ENCODE results near the gene CYP27A1. TPM values are rescaled to one million over a fixed set of nuclear protein-coding genes. Genes with fewer than 3 reads are reported as not detected.
"Not testable (repeated sequence)": the region's sequence is repeated elsewhere in the genome, so short reads cannot be mapped to it uniquely, and the experiment has no call there.

Gene CYP27A1
- total RNA-seq, 1 experiment from 2014 or later: 1.2 TPM

- Histone ChIP-seq H3K36me3 (ENCODE audit: insufficient read depth, low read length, poor library complexity, severe bottlenecking) (peaks cover 38% of the 10 kb centered on the region), H3K27me3 (replicated peaks; ENCODE audit: insufficient read depth, low read depth, low read length, poor library complexity) (no peaks in the 10 kb centered on the region), H3K27ac (ENCODE audit: low read depth, low read length, poor library complexity, severe bottlenecking) (no peak overlapping the region), H3K4me3 (ENCODE audit: low read depth, low read length, poor library complexity, severe bottlenecking) (no peak overlapping the region), H3K9me3 (ENCODE audit: low read depth, low read length, poor library complexity, severe bottlenecking) (no peaks in the 10 kb centered on the region), H3K4me1 (ENCODE audit: insufficient read depth, low read length, poor library complexity, severe bottlenecking) (no peaks in the 10 kb centered on the region)
- POLR2A ChIA-PET (ENCODE audit: low non-redundant PET): no interaction called here
- intact Hi-C loops (cut with micrococcal nuclease; ENCODE audit: unreplicated experiment): no loop called here
- CTCF ChIA-PET: no interaction called here
- TF ChIP-seq, protein P1, sequence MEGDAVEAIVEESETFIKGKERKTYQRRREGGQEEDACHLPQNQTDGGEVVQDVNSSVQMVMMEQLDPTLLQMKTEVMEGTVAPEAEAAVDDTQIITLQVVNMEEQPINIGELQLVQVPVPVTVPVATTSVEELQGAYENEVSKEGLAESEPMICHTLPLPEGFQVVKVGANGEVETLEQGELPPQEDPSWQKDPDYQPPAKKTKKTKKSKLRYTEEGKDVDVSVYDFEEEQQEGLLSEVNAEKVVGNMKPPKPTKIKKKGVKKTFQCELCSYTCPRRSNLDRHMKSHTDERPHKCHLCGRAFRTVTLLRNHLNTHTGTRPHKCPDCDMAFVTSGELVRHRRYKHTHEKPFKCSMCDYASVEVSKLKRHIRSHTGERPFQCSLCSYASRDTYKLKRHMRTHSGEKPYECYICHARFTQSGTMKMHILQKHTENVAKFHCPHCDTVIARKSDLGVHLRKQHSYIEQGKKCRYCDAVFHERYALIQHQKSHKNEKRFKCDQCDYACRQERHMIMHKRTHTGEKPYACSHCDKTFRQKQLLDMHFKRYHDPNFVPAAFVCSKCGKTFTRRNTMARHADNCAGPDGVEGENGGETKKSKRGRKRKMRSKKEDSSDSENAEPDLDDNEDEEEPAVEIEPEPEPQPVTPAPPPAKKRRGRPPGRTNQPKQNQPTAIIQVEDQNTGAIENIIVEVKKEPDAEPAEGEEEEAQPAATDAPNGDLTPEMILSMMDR (conservative IDR thresholded peaks at IDR 0.05; ENCODE audit: low read depth, low read length): no peak
- no peak for TF ChIP-seq EZH2 (IDR thresholded peaks at IDR 0.05; ENCODE audit: borderline replicate concordance, low read depth, low read length, poor library complexity, severe bottlenecking)
- BruUV-seq (replicated peaks): no TSS peak
- DNase-seq (ENCODE audit: low spot score): no peak
Observed at GRCh38 chr2:218755567-218756404, 26.2 kb upstream of the CYP27A1 start.

DNA sequence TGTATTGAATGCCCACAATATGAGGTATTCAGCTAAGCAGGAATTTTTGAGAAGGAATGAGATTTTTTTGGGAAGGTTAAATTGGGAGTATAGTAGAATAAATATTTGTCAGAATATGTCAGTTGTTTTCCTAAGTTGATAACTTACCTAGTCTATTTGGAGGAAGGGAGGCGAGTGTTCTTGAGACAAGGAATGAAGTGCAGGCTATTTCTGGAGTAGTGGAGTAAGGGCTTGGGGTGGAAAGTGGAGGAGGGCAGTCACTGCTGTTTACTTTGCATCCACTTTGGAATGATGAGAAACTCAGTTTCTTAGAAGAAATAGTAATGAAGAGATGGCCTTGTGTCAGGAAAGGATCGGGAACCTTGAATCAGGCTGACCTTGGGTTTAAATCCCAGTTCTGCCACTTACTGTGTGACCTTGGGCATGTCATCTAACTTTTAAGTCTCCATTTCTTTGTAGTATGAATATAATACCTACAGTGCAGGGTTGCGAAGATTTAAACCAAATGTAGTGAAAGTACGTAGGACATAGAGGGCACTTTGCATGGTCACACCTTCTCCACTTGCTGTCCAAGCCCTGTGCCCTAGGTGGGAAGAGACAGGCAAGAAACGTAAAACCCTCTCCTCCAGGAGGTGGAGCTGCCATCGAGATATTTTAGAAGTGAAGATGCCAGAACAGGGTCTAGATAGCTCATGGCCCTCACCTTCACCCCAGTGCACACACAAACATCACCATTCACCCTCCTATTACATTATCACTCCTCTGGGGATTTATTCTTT is 25.2 kb upstream of the CYP27A1 start:
- no peaks in the 10 kb centered on the region for H3K9me3 ChIP-seq (ENCODE audit: low read depth, low read length, poor library complexity, severe bottlenecking)
- TF ChIP-seq, protein P1 (conservative IDR thresholded peaks at IDR 0.05; ENCODE audit: low read depth, low read length): no peak
- TF ChIP-seq EZH2 (IDR thresholded peaks at IDR 0.05; ENCODE audit: borderline replicate concordance, low read depth, low read length, poor library complexity, severe bottlenecking): no peak
- no peak overlapping the region for H3K4me3 ChIP-seq (ENCODE audit: low read depth, low read length, poor library complexity, severe bottlenecking)
- ChIA-PET CTCF (interaction anchor here (1.0 kb wide), 1 partner anchor 91 kb away, joined by 3 read pairs; no protein-coding TSS in a partner anchor), POLR2A (ENCODE audit: low non-redundant PET) (no interaction called here)
- H3K4me1 ChIP-seq (ENCODE audit: insufficient read depth, low read length, poor library complexity, severe bottlenecking): no peaks in the 10 kb centered on the region
- peaks cover 29% of the 10 kb centered on the region for H3K36me3 ChIP-seq (ENCODE audit: insufficient read depth, low read length, poor library complexity, severe bottlenecking)
- H3K27me3 ChIP-seq (replicated peaks; ENCODE audit: insufficient read depth, low read depth, low read length, poor library complexity): no peaks in the 10 kb centered on the region
- no TSS peak for BruUV-seq (replicated peaks)
- intact Hi-C loops (cut with micrococcal nuclease; ENCODE audit: unreplicated experiment): no loop called here
- DNase-seq (ENCODE audit: low spot score): no peak
- H3K27ac ChIP-seq (ENCODE audit: low read depth, low read length, poor library complexity, severe bottlenecking): no peak overlapping the region

DNA sequence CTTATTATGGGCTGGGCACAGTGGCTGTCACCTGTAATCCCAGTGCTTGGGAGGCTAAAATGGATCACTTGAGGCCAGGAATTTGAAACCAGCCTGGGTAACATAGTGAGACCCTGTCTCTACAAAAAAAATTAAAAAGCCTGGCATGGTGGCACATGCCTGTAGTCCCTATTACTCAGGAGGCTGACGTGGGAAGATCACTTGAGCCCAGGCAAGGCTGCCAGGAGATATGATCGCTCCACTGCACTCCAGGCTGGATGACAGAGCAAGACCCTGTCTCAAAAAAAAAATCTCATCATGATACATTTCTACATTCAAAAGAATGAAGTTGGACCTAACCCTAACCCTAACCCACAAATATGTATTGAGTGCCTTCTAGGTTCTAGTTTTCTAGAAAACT is 20.2 kb upstream of the CYP27A1 start:
- Histone ChIP-seq H3K9me3 (ENCODE audit: low read depth, low read length, poor library complexity, severe bottlenecking) (no peaks in the 10 kb centered on the region), H3K36me3 (ENCODE audit: insufficient read depth, low read length, poor library complexity, severe bottlenecking) (no peaks in the 10 kb centered on the region), H3K27ac (ENCODE audit: low read depth, low read length, poor library complexity, severe bottlenecking) (no peak overlapping the region), H3K4me3 (ENCODE audit: low read depth, low read length, poor library complexity, severe bottlenecking) (no peak overlapping the region), H3K4me1 (ENCODE audit: insufficient read depth, low read length, poor library complexity, severe bottlenecking) (no peaks in the 10 kb centered on the region), H3K27me3 (replicated peaks; ENCODE audit: insufficient read depth, low read depth, low read length, poor library complexity) (no peaks in the 10 kb centered on the region)
- intact Hi-C loops (cut with micrococcal nuclease; ENCODE audit: unreplicated experiment): no loop called here
- no peak for DNase-seq (ENCODE audit: low spot score)
- CTCF ChIA-PET: no interaction called here
- POLR2A ChIA-PET (ENCODE audit: low non-redundant PET): no interaction called here
- no TSS peak for BruUV-seq (replicated peaks)
- no peak for TF ChIP-seq EZH2 (IDR thresholded peaks at IDR 0.05; ENCODE audit: borderline replicate concordance, low read depth, low read length, poor library complexity, severe bottlenecking)
- TF ChIP-seq, protein P1 (conservative IDR thresholded peaks at IDR 0.05; ENCODE audit: low read depth, low read length): no peak

DNA sequence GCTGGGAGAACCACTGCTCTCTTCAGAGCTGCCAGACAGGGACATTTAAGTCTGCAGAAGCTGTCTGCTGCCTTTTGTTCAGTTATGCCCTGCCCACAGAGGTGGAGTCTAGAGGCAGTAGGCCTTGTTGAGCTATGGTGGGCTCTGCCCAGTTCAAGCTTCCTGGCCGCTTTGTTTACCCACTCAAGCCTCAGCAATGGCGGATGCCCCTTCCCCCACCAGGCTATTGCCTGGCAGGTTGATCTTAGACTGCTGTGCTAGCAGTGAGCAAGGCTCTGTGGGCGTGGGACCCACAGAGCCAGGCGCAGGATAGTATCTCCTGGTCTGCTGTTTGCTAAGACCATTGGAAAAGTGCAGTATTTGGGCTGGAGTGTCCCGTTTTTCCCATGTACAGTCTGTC is 9.2 kb upstream of the CYP27A1 start:
- DNase-seq (ENCODE audit: low spot score); BruUV-seq (replicated peaks); POLR2A ChIA-PET (ENCODE audit: low non-redundant PET); CTCF ChIA-PET; intact Hi-C loops (cut with micrococcal nuclease; ENCODE audit: unreplicated experiment); H3K27ac ChIP-seq (ENCODE audit: low read depth, low read length, poor library complexity, severe bottlenecking); H3K4me3 ChIP-seq (ENCODE audit: low read depth, low read length, poor library complexity, severe bottlenecking); H3K9me3 ChIP-seq (ENCODE audit: low read depth, low read length, poor library complexity, severe bottlenecking); H3K27me3 ChIP-seq (replicated peaks; ENCODE audit: insufficient read depth, low read depth, low read length, poor library complexity); H3K36me3 ChIP-seq (ENCODE audit: insufficient read depth, low read length, poor library complexity, severe bottlenecking); H3K4me1 ChIP-seq (ENCODE audit: insufficient read depth, low read length, poor library complexity, severe bottlenecking): not testable (repeated sequence)

Measured in A673 (cell line).